Measurements from ENCODE around the gene RPLP1. TPM values are rescaled to one million over a fixed set of nuclear protein-coding genes. Genes with fewer than 3 reads are reported as not detected.

Gene RPLP1
- total RNA-seq: 53.6 and 96.3 TPM in 2 replicates

DNA sequence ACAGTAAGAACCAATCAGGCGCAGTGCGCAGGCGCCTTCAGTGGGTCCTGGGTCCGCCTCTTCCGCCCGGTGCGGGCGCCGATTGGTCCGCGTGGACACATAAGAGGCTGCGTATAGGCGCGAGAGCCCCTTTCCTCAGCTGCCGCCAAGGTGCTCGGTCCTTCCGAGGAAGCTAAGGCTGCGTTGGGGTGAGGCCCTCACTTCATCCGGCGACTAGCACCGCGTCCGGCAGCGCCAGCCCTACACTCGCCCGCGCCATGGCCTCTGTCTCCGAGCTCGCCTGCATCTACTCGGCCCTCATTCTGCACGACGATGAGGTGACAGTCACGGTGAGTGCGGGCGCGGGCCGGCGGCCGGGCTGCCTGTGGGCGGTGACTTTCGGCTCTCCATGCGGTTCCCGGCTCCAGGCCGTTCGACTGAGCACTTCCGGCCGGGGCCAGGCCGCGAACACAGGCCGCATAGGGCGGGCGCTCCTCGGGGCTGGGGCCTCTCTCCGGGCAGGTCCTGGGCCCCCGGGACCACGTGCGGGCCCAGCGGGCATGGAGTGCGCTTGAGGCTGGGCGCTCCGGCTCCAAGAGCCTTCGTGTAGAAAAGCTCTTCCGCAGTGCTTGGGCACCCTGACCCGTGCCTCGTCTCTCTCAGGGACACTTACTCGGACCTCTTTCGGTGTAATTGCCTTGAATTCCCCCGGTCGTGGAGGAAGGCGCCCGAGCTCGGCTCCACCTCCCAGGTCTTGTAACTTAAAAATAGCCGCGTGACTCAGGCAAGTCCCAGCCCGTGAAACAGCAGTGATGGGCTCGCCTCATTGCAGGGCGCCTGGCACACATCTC lies at the start of gene RPLP1:
TSS of gene RPLP1 (plus strand) at position 127 of the 830 bp plus-strand sequence. CDS start at position 258, 131 bp downstream.
- DNase-seq (ENCODE audit: low read depth, low spot score): peak; percentile 85

DNA sequence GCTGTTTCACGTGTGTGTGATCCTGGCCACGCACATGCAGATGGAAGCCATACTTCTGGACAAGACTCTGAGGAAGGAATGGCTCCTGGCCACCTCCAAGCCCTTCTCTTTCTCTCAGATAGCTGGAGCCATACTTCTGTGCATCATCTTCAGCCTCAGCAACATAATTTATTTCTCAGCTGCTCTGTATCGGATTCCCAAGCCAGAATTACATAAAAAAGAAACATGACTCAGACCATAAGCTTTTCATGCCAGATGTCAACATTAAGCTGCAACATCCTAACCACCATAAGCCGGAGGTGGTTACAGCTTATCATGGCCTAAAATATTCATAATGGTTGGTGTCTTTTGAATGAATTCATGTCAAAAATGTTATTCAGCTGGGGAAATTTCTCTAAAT lies 49.0 kb upstream of the RPLP1 start:
- no peak for DNase-seq (ENCODE audit: low read depth, low spot score)

DNA sequence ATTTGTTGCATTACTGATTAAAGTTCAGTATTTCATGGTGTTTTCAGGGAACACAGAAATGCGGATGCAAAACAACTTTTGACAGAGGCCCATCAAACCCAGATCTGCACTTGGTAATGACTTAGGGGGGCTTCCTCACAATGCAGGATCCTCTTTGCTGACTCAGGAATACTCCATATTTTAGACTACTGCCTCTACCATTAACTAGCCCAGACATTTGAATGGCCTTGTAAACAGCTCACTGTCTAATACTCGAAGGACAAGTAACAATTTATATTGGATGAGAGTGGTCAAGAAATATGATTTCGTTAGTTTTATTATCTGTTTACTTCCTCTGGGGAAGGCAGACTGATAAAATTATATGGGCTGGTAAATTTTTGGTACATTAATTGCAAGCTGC lies 47.5 kb upstream of the RPLP1 start:
- DNase-seq (ENCODE audit: low read depth, low spot score): no peak

DNA sequence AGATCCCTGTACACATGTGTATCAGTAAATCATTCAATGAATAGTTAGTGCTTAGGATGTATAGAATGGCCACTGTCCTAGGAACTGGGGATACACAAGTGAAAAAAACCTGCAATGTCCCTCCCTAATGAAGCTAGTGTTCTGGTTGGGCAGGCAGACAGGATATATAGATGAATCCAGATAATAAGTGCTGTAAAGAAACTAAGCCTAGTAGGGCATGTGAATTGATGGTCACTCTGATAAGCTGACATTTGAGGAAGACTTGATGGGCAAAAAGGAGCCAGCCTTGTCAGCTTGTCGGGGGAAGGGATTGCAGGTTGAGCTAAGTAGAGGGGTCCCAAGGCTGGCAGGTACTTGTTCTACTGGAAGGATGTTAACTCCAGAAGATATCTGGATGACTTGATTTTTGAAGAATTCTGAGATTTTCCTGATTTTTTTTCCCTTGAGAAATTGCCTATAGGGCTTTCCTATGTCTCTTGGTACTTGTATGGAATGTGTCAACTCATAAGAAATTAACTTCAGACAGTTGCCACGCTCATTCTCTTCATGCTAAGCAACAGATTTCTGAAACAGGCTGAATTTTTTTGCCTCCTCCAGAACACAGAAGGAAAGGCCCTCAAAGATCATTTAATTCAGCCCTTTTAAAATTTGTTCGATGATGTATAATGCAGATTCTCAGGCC lies 44.8 kb upstream of the RPLP1 start:
- no peak for DNase-seq (ENCODE audit: low read depth, low spot score)

DNA sequence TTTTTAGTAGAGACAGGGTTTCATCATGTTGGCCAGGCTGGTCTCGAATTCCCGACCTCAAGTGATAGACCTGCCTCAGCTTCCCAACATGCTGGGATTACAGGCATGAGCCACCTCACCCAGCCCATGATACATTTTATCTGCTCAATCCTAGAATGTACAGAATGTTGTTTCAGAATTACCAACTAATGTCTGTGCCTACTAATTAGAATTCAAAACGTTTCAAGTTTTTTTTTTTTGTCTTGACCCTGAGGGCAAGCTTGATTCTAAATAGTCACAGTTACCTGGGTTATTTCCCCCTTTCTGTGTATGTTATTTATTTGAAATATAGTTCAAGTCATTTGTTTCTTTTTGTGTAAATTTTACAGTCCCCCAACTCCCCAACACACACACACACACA lies 43.8 kb upstream of the RPLP1 start:
- DNase-seq (ENCODE audit: low read depth, low spot score): no peak

DNA sequence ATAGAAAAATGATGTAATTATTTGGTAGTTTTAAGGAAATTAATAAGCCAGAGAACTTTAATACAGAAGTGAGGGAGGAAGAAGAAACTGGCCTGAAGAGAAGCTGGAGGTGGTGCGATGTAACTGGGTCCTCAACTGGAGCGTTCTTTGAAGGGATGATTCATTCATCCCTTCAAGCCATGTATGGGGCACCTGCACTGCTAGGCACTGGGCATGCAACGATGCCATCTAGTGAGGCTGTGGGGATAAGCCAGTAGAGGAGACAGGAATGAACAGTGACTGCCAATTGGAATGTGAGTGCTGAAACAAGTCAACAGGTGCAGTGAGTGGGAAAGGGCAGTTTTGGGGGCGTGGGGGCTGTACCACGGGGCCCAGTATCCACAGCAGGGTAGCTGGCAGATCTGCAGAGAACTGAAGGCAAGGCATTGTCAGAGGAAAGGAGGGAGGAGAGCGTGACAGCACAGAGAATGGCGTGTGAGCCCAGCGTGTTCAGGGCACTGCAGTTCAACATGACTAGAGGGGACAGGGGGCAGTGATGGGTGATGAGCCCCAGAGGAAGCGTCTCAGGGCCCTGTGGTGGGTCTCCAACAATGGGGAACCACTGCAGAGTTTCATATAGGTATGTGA lies 42.3 kb upstream of the RPLP1 start:
- no peak for DNase-seq (ENCODE audit: low read depth, low spot score)

DNA sequence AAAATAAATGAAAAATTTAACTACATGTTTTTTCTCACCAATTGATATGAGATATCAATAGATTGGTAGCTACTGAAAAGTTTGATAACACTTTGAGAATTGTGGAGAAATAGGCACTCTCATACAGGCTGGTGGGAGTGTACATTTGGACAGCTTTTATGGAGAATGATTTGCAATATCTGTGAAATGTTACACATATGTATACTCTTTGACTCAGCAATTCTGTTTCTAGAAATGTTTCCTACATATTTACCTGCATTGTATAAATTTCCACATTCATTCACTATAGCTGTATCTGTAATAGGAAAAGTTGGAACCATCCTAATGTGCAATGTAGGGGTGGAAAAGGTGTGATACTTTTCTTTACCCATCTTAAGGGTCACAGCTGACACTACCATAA lies 40.3 kb upstream of the RPLP1 start:
- DNase-seq (ENCODE audit: low read depth, low spot score): no peak

DNA sequence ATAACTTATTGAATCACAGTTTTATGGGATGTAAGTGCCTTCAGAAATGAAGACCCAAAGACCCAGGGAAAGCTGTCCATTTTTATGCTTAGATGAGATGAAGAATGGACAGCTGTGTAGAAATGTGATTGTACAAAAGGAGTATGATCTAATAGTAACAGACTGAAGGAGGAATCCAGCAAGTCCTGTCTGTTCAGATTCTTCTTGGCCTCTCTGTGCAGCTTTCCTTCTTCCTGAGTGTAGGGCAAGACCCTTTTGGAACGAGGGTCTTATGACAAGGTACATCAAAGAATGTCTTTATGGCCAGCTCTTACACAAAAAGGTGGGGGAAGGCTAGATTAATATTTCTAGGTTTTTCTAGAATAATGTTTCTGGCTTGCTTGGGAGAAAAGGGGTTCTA lies 39.9 kb upstream of the RPLP1 start:
- no peak for DNase-seq (ENCODE audit: low read depth, low spot score)

DNA sequence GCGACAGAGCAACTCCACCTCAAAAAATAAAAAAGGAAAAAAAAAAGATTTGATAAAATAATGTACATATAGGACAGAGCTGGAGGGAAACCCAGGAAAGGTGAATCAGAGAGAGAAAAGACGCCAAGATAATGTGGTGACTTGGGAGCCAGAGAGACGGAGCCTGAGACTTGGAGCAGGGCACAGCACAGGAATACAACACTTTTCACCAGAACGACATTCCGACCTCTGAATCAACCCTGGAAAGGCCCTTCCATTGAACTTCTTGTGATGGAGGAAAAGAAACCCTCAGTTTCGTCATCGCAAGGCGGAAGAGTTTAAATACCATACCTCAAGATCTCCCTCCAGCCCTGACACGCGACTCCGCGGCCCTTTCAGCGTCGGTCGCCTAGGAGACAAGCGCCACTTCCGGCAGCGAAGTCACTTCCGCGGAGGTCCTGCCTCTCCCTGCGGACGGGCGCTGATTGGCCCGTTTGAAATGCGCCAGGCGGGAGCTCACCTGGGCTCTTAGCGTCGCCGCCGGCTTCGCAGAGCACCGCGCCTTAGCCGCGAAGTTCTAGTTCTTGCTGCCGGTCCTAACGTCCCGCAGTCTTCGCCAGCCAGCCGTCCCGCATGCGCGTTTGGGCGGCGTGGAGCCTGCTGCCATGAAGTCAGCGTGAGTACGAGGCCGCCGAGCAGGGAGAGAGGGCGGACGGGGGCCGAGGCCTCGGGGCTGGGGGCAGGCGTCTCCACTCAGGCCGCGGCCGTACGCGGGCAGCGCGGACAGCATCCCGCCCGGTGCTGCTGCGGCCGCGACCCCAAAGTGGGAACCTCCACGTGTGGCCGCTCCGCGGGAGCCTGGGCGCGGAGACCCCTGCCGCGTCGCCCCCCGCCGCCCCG lies 38.6 kb upstream of the RPLP1 start, which contains the start of gene KIF23:
TSS of gene KIF23 (plus strand) at position 528 of the 879 bp plus-strand sequence. CDS start at position 645, 117 bp downstream.
- peak; percentile 71 for DNase-seq (ENCODE audit: low read depth, low spot score)

DNA sequence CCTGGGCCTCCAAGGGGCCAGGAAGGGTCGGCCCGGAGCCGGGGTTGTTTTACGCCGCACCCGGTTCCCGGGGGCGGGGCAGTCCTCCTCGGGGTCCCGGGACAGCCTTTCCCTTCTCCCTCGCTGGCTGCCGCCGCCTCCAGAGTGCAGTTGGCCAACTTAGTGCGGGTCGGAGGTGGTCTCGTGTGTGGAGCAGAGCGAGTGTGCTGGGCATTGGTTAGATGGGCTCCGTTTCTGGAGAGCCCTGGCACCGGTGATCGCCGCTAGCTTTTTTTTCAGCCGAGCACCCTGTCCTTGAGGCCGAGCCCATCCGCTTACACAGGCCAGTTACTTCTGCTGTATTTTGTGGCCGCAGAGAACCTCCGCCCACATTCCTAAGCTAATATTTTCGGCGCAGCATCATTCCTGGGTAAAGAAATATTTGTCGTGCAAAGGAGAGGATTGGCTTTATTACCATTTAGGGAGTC lies 37.9 kb upstream of the RPLP1 start:
- DNase-seq (ENCODE audit: low read depth, low spot score): peak; percentile 39

DNA sequence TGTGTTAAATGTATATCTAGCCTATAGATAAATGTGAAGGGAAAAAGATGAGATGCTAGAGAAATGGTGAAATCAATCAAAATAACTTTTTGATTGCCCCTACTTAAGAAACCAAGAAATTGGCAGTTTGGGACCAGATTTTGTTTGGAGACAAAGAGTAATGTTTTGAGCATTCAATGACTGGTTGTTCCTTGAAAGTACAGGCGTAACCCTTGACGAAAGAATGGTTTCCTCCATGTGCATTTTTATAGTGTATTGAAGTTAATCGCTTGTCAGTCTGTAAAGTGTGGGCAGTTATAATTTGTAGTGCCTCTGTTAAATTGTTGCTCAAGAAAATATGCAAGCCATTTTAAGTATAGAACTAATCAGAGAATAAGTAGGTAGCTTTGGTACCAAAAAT lies 37.2 kb upstream of the RPLP1 start:
- no peak for DNase-seq (ENCODE audit: low read depth, low spot score)

DNA sequence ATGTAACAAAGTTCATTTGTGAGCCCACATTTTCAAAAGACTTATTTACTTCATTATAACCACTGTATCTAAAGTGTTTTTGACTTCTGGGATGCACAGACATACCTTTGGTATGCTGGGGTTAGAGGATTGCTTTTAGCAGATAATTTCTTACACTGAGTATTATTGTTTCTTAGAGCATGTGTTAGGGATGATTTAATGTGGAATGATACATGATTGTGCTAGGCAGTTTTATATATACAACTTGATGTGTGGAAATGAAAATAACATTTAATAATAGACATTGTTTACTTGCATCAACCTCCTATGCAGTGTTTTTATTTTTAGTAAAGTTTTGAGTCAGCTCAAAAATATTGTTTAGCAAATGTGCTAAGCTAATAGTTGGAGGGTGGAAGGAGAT lies 35.0 kb upstream of the RPLP1 start:
- no peak for DNase-seq (ENCODE audit: low read depth, low spot score)

DNA sequence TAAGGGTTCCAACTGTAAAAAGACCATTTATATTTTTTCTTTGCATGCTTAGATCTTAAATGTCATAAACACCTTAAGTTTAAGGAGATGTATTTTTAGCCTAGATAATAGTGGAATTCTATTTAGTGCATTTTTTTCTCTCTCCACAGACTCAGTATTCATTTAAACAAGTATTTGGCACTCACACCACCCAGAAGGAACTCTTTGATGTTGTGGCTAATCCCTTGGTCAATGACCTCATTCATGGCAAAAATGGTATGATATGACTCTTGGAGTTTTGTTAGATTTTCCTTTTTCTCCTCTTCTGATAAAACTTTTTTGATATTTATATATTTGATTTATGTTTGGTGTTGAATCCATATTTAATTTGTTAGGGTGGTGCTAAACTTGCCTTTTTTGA lies 31.1 kb upstream of the RPLP1 start:
- no peak for DNase-seq (ENCODE audit: low read depth, low spot score)

DNA sequence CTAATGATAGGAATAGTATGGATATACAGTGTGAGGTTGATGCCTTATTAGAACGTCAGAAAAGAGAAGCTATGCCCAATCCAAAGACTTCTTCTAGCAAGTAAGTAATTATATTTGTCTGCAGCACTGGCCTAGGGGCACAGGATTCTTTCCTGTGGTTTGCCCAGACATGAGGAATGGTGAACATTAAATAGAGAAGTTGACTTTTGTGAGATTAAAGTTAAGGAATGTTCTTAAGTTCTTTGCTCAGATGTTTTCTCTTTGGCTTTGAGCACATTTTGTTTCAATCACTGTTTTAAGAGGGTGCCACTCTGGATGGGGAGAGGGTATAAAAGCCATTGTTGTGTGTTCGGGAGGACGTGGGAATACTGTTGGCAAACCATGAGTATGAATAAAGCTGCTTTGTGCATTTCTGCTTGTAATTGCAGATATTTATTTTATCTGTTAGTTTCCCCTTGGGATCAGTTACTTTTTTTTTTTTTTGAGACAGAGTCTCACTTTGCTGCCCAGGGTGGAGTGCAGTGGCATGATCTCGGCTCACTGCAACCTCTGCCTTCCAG lies 30.2 kb upstream of the RPLP1 start:
- DNase-seq (ENCODE audit: low read depth, low spot score): no peak

DNA sequence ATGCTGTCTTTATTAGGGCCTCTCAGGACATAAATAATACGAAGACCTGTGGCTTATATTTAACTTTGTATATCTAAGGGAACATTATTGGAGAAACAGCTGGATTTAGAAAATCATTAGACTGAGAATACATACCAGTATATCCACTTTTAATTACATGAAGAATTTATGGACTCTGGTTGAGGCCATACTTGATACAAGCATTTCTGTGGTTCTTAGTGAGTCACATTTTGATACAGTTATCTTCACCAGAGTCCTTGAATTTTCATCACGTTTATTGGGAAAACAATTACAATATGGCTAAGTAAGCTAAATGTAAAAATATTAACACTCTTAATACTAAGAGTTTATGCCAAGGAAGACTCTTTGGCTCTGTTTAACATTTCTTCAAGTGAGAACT lies 28.6 kb upstream of the RPLP1 start:
- DNase-seq (ENCODE audit: low read depth, low spot score): no peak

DNA sequence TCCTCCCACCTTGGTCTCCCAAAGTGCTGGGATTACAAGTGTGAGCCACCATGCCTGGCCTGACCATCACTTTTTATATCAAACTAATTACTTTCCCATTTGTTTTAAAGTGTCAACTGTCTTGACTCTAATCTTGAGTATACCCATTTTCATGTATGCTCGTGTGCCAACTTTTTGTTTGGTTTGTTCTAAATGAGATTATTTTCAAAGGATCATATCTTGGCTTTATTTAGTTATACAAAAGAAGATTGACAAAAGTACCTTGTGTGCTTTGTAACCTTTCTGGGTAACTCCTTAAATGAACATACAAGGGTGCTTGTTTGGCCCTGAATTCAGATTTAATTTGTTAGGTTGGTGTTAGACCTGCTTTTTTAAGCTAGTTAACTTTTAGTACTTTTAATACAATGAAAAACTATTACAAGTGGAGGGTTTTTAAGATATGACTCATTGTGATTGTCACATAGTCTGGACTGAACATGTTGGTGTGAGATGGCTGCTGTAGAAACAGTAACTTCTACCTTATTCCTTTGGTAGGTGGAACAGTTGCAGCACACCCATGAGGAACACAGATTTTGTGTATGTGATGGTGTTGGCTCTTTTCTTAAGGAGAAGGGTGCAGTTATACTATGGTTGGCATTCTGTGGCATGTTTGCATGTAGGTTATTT lies 27.7 kb upstream of the RPLP1 start:
- DNase-seq (ENCODE audit: low read depth, low spot score): no peak

DNA sequence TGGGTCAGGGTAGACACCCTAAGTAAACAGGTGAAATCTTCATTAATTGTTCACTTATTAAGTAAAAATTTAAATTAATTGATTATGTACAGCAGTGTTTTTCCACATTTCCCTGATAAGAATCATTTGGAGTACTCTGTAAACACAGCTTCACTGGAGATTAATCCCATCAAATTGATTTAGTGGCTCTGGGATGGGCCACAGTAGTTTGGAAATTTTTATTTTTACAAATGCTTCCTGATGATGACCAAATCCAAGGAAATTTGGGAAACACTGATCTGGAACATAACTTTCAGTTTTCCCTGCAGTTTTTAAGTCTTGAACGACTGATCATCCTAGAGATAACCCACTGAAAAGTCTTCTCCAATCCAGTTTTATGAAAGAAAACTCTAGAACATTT lies 18.8 kb upstream of the RPLP1 start:
- no peak for DNase-seq (ENCODE audit: low read depth, low spot score)

DNA sequence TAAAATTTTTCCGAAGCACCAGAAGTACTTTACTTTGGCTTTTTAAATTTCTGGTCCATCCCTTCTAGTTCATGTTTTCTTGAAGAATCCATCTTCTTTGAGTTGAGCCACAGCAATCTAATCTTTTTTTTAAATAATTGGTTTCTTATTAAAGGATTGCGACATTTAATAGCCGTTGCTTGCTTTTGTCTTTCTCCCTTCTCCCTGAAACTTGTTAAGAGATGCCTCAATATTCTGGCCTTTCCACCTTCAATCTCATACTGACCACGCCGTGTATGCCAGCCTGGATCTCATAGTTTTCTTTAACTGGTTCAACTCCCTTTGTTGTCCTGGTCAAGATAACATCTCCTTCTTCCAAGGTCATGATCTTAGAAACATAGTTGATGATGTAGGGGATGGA lies 18.4 kb upstream of the RPLP1 start:
- DNase-seq (ENCODE audit: low read depth, low spot score): no peak

DNA sequence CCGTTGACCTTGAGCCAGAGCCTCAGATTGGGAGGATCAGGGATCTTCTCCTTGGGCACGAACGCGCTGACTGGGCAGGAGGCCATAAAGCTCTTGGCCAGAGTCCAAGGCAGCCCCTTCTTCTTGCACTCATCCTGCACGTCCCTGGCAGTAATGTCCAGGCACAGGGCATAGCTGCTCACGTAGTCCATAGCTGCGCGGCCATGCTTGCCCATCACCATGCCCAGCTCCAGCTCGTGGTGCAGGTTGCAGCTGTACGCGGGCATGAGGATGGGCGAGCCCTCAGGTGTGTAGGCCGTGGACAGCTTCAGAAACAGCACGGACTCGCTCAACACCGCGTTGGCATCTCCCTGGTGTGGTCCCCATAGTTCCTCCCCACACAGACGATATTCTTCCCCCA lies 17.9 kb upstream of the RPLP1 start:
- DNase-seq (ENCODE audit: low read depth, low spot score): no peak

DNA sequence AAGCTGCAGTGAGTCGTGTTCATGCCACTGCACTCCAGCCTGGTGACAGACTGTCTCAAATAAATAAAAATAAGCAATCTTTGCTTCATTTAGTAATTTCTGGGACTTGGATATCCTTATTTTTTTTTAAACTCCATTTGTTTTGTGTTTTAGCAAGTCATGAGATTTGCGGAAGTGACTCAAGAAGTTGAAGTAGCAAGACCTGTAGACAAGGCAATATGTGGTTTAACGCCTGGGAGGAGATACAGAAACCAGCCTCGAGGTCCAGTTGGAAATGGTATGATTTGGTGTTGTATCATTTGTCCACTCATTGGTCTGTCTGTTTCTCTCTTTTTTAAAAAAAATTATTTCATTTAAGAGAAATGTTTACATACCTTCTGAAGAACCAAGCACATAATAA lies 16.6 kb upstream of the RPLP1 start:
- no peak for DNase-seq (ENCODE audit: low read depth, low spot score)

All from pulmonary artery endothelial cell (primary cell).